ENCODE measurements around the gene ST3GAL5.

The ST3GAL5 gene

GRCh38 chr2:85789271-85789670 is 99.5 kb downstream of the ST3GAL5 start:
- Histone ChIP-seq H3K27me3 (ENCODE audit: control insufficient read depth, insufficient read depth, low read length) (no peaks in the 10 kb centered on the region), H3K79me2 (no peaks in the 10 kb centered on the region), H3K27ac (no peak overlapping the region), H3K4me2 (ENCODE audit: low read length) (no peak overlapping the region), H3K9ac (no peak overlapping the region), H3K36me3 (ENCODE audit: control insufficient read depth, insufficient read depth, low read length) (no peaks in the 10 kb centered on the region), H3K4me3 (ENCODE audit: low read depth, low read length) (no peak overlapping the region), H3K9me3 (ENCODE audit: control insufficient read depth, low read length) (no peaks in the 10 kb centered on the region), H2AFZ (no peak overlapping the region), H3K4me1 (no peaks in the 10 kb centered on the region)
- TF ChIP-seq CTCF (IDR thresholded peaks at IDR 0.05): no peak

- Histone ChIP-seq H3K4me1 (no peaks in the 10 kb centered on the region), H2AFZ (no peak overlapping the region), H3K4me2 (ENCODE audit: low read length) (no peak overlapping the region), H3K36me3 (ENCODE audit: control insufficient read depth, insufficient read depth, low read length) (no peaks in the 10 kb centered on the region), H3K27ac (no peak overlapping the region), H3K9me3 (ENCODE audit: control insufficient read depth, low read length) (no peaks in the 10 kb centered on the region), H3K27me3 (ENCODE audit: control insufficient read depth, insufficient read depth, low read length) (no peaks in the 10 kb centered on the region), H3K79me2 (no peaks in the 10 kb centered on the region), H3K9ac (no peak overlapping the region), H3K4me3 (ENCODE audit: low read depth, low read length) (no peak overlapping the region)
- no peak for TF ChIP-seq CTCF (IDR thresholded peaks at IDR 0.05)
Observed at GRCh38 chr2:85788603-85789002, 100.2 kb downstream of the ST3GAL5 start.

- no peak overlapping the region for H3K27ac ChIP-seq
- H3K79me2 ChIP-seq: no peaks in the 10 kb centered on the region
- no peaks in the 10 kb centered on the region for H3K4me1 ChIP-seq
- no peaks in the 10 kb centered on the region for H3K27me3 ChIP-seq (ENCODE audit: control insufficient read depth, insufficient read depth, low read length)
- H3K36me3 ChIP-seq (ENCODE audit: control insufficient read depth, insufficient read depth, low read length): no peaks in the 10 kb centered on the region
- H2AFZ ChIP-seq: no peak overlapping the region
- no peaks in the 10 kb centered on the region for H3K9me3 ChIP-seq (ENCODE audit: control insufficient read depth, low read length)
- no peak overlapping the region for H3K4me2 ChIP-seq (ENCODE audit: low read length)
- no peak overlapping the region for H3K4me3 ChIP-seq (ENCODE audit: low read depth, low read length)
- no peak overlapping the region for H3K9ac ChIP-seq
- no peak for TF ChIP-seq CTCF (IDR thresholded peaks at IDR 0.05)
Observed at GRCh38 chr2:85787981-85788340, 100.8 kb downstream of the ST3GAL5 start.

- H3K27ac ChIP-seq: no peak overlapping the region
- no peaks in the 10 kb centered on the region for H3K9me3 ChIP-seq (ENCODE audit: control insufficient read depth, low read length)
- no peak overlapping the region for H3K4me2 ChIP-seq (ENCODE audit: low read length)
- H3K79me2 ChIP-seq: no peaks in the 10 kb centered on the region
- H3K4me1 ChIP-seq: no peaks in the 10 kb centered on the region
- no peaks in the 10 kb centered on the region for H3K27me3 ChIP-seq (ENCODE audit: control insufficient read depth, insufficient read depth, low read length)
- no peak overlapping the region for H2AFZ ChIP-seq
- H3K36me3 ChIP-seq (ENCODE audit: control insufficient read depth, insufficient read depth, low read length): no peaks in the 10 kb centered on the region
- no peak overlapping the region for H3K4me3 ChIP-seq (ENCODE audit: low read depth, low read length)
- no peak for TF ChIP-seq CTCF (IDR thresholded peaks at IDR 0.05)
- H3K9ac ChIP-seq: no peak overlapping the region
Observed at GRCh38 chr2:85787282-85787980, 101.4 kb downstream of the ST3GAL5 start.
